DOHH2 (cell line): Measurements from ENCODE around the gene FLNB.

ENCODE experiments used
- H3F3A ChIP-seq: fragments of 200-600 bp; sonication (generic), shearing (Covaris generic); 2 replicates; pipeline ENCODE4 v1.6.0; 2016; ENCODE audit warnings: antibody characterized with exemption, mild to moderate bottlenecking; ENCODE audit not compliant: control insufficient read depth, insufficient read depth
- H3K27ac ChIP-seq: fragments of 200-600 bp; sonication (generic); 2 replicates; pipeline ENCODE4 v1.5.1; 2014; ENCODE audit warnings: low read depth, mild to moderate bottlenecking, low read length, moderate library complexity
- H3K27me3 ChIP-seq: fragments of 200-600 bp; sonication (generic); 2 replicates; pipeline ENCODE4 v1.6.1; 2014; ENCODE audit warnings: mild to moderate bottlenecking, low read length, mixed read lengths; ENCODE audit not compliant: control insufficient read depth
- H3K36me3 ChIP-seq: fragments of 200-600 bp; sonication (generic); 2 replicates; pipeline ENCODE4 v1.6.1; 2014; ENCODE audit warnings: mild to moderate bottlenecking, low read length, moderate library complexity, mixed read lengths; ENCODE audit not compliant: control insufficient read depth
- H3K4me1 ChIP-seq: fragments of 200-600 bp; sonication (generic); 2 replicates; pipeline ENCODE4 v1.6.1; 2014; ENCODE audit warnings: mild to moderate bottlenecking, low read length, mixed read lengths; ENCODE audit not compliant: control insufficient read depth
- H3K4me2 ChIP-seq: fragments of 200-600 bp; sonication (generic); 2 replicates; pipeline ENCODE4 v1.6.0; 2014; ENCODE audit warnings: mild to moderate bottlenecking, low read length, moderate library complexity
- H3K4me3 ChIP-seq: fragments of 200-600 bp; sonication (generic); 2 replicates; pipeline ENCODE4 v1.5.1; 2014; ENCODE audit warnings: mild to moderate bottlenecking, low read length, mixed read lengths
- H3K79me2 ChIP-seq: fragments of 200-600 bp; sonication (generic); 2 replicates; pipeline ENCODE4 v1.6.1; 2014; ENCODE audit warnings: mild to moderate bottlenecking, low read length, mixed read lengths; ENCODE audit not compliant: control insufficient read depth
- H3K9me2 ChIP-seq: fragments of 200-600 bp; sonication (generic); replicated peaks from 2 replicates; pipeline ENCODE4 v1.6.1; 2014; ENCODE audit warnings: mild to moderate bottlenecking, low read length, mixed read lengths; ENCODE audit not compliant: control insufficient read depth
- H3K9me3 ChIP-seq: fragments of 200-600 bp; sonication (generic); 2 replicates; pipeline ENCODE4 v1.6.1; 2014; ENCODE audit warnings: antibody characterized with exemption, low read length, mixed read lengths; ENCODE audit not compliant: control insufficient read depth, insufficient read depth
- H4K20me1 ChIP-seq: fragments of 200-600 bp; sonication (generic); 2 replicates; pipeline ENCODE4 v1.6.0; 2014; ENCODE audit warnings: low read depth, mild to moderate bottlenecking, antibody characterized with exemption, low read length, moderate library complexity; ENCODE audit not compliant: control insufficient read depth, insufficient read depth
- EZH2phosphoT487 ChIP-seq: fragments of 200-600 bp; sonication (generic); IDR thresholded peaks from 2 replicates; pipeline ENCODE4 v1.6.1; 2017; ENCODE audit warnings: borderline replicate concordance, mild to moderate bottlenecking, antibody characterized with exemption, low read length, moderate library complexity, mixed read lengths
- TF ChIP-seq, protein P1 (sequence below): fragments of 200-600 bp; sonication (generic); IDR thresholded peaks from one replicate; pipeline ENCODE4 v1.5.1; 2014; ENCODE audit warnings: antibody characterized with exemption, mild to moderate bottlenecking, low read depth, low read length; ENCODE audit not compliant: poor library complexity, severe bottlenecking

The FLNB gene

DNA sequence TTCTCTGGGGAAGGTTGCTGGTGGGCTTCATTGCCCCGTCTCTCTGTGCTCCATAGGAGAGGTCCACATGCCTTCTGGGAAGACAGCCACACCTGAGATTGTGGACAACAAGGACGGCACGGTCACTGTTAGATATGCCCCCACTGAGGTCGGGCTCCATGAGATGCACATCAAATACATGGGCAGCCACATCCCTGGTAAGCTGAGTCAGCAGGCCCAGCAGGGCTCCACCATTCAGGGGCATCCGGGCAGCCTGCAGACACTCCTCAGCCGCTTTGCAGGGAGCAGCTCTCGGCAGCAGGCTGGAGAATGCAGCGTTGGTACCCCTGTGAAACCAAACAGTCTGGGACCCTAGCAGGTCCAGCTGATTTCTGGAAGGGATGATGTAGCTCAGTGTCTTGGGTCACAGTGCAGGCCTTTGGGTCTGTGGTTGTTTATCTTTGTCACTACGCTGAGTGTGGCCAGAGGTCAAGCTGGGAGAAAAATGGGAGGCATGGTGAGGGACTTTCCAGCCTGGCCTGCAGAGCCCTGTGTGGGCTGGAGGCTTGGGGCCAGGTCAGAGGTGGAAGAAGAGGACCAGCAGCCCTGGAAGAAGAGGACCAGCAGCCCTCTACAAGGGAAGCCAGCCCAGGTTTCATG lies 135.3 kb downstream of the FLNB start:
- H3F3A ChIP-seq = no peaks in the 10 kb centered on the region
- TF ChIP-seq, protein P1, sequence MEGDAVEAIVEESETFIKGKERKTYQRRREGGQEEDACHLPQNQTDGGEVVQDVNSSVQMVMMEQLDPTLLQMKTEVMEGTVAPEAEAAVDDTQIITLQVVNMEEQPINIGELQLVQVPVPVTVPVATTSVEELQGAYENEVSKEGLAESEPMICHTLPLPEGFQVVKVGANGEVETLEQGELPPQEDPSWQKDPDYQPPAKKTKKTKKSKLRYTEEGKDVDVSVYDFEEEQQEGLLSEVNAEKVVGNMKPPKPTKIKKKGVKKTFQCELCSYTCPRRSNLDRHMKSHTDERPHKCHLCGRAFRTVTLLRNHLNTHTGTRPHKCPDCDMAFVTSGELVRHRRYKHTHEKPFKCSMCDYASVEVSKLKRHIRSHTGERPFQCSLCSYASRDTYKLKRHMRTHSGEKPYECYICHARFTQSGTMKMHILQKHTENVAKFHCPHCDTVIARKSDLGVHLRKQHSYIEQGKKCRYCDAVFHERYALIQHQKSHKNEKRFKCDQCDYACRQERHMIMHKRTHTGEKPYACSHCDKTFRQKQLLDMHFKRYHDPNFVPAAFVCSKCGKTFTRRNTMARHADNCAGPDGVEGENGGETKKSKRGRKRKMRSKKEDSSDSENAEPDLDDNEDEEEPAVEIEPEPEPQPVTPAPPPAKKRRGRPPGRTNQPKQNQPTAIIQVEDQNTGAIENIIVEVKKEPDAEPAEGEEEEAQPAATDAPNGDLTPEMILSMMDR = no peak
- TF ChIP-seq EZH2phosphoT487 = no peak
- no peaks in the 10 kb centered on the region for H4K20me1 ChIP-seq
- H3K27me3 ChIP-seq = no peaks in the 10 kb centered on the region
- no peaks in the 10 kb centered on the region for H3K4me1 ChIP-seq
- H3K4me2 ChIP-seq = no peak overlapping the region
- no peaks in the 10 kb centered on the region for H3K9me2 ChIP-seq
- no peaks in the 10 kb centered on the region for H3K79me2 ChIP-seq
- H3K4me3 ChIP-seq = no peak overlapping the region
- no peak overlapping the region for H3K27ac ChIP-seq
- H3K36me3 ChIP-seq = peaks cover 1% of the 10 kb centered on the region; the same call in 1 of the 2 replicates
- no peaks in the 10 kb centered on the region for H3K9me3 ChIP-seq

DNA sequence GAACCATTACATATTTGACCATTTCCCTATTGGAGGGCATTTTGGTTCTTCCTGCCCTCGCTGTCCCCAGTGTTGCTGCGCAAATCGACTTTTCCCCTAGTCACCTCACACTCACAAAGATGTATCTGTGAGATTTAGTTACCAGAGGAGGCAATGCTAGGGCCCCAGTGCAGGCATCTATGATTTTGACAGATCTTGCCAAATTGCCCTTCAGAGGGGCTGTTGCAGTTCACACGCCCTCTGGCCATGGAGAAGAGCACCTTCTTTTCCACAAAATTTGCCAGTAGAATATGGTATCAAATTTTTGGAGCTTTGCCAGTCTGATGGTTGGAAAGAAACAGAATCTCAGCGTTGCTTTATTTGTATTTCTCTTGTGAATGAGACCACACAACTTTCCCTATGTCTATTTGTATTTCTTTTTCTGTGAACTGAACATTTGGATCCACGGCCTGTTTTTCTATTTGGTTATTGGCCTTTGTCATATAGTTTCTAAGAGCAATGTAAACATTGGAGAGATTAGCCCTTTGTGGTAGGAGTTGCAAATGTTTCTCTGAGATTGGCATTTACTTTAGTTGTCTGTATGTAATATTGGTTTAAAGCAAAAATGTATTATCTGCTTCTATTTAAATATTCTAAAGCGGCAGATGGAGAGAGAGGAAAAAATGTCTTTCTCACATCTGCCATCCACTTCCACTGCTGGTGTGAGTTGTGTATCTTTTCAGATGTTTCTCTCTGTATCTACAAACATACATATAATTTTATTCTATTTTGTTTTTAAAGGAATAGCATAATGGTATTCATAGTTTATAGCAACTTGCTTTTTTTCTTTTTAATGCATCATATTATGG lies 136.5 kb downstream of the FLNB start:
- H3K79me2 ChIP-seq = no peaks in the 10 kb centered on the region
- no peak for TF ChIP-seq EZH2phosphoT487
- TF ChIP-seq, protein P1 = no peak

DNA sequence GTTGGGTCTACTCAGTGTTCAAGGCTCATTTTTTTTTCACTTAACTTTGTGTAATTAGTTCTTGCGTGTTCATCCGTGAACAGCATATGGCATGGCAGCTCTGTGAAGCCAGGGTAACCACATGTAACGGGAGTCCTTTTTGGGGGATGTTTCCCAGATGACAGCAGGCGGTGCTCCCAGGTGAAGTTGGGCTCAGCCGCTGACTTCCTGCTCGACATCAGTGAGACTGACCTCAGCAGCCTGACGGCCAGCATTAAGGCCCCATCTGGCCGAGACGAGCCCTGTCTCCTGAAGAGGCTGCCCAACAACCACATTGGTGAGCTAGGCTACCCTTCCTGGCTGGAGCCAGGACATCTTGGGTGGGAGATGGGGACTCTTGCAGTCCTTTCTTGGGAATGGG lies 139.8 kb downstream of the FLNB start:
- no peak overlapping the region for H3K4me3 ChIP-seq
- H3K9me3 ChIP-seq = no peaks in the 10 kb centered on the region
- no peaks in the 10 kb centered on the region for H3K27me3 ChIP-seq
- H3K27ac ChIP-seq = no peak overlapping the region
- no peaks in the 10 kb centered on the region for H3F3A ChIP-seq
- no peak overlapping the region for H3K4me2 ChIP-seq
- H4K20me1 ChIP-seq = no peaks in the 10 kb centered on the region
- H3K36me3 ChIP-seq = peaks cover 2% of the 10 kb centered on the region; the same call in 1 of the 2 replicates
- H3K9me2 ChIP-seq = no peaks in the 10 kb centered on the region
- no peaks in the 10 kb centered on the region for H3K4me1 ChIP-seq
- TF ChIP-seq, protein P1 = no peak
- no peaks in the 10 kb centered on the region for H3K79me2 ChIP-seq

More for the DNA sequence above, 136.5 kb downstream of the FLNB start:
- Histone ChIP-seq H3K9me3 (no peaks in the 10 kb centered on the region), H4K20me1 (no peaks in the 10 kb centered on the region), H3F3A (no peaks in the 10 kb centered on the region), H3K4me2 (no peak overlapping the region), H3K36me3 (peaks cover 2% of the 10 kb centered on the region; the same call in 1 of the 2 replicates), H3K27ac (no peak overlapping the region), H3K4me1 (no peaks in the 10 kb centered on the region), H3K4me3 (no peak overlapping the region), H3K9me2 (no peaks in the 10 kb centered on the region), H3K27me3 (no peaks in the 10 kb centered on the region)
